OCI-M2 (cell line): Measurements from ENCODE around the gene KRT76.
"Not testable (repeated sequence)": the region's sequence is repeated elsewhere in the genome, so short reads cannot be mapped to it uniquely, and the experiment has no call there.

Source experiments
- DNase-seq: peaks from one replicate; lab custom pipeline; 2025; ENCODE audit not compliant: unreplicated experiment; lab: John Stamatoyannopoulos, UW

Gene KRT76

GRCh38 chr12:52798671-52799504 lies 21.7 kb upstream of the KRT76 start:
- no peak for DNase-seq

- DNase-seq: no peak
Observed at GRCh38 chr12:52798003-52798670, 21.0 kb upstream of the KRT76 start.

GRCh38 chr12:52797529-52797894 lies 20.4 kb upstream of the KRT76 start:
- no peak for DNase-seq

- no peak for DNase-seq
Observed at GRCh38 chr12:52796839-52797528, 19.8 kb upstream of the KRT76 start.

- no peak for DNase-seq
Observed at GRCh38 chr12:52796429-52796794, 19.3 kb upstream of the KRT76 start.

GRCh38 chr12:52795694-52796428 lies 18.7 kb upstream of the KRT76 start, which contains the start of gene KRT3:
Gene KRT3 (minus strand): TSS chr12:52796117. CDS start chr12:52796042, 75 bp downstream.
- no peak for DNase-seq

- DNase-seq: not testable (repeated sequence)
Observed at GRCh38 chr12:52795332-52795674, 18.2 kb upstream of the KRT76 start.

GRCh38 chr12:52794479-52795331 lies 17.6 kb upstream of the KRT76 start:
- DNase-seq: no peak

GRCh38 chr12:52792185-52793029 lies 15.3 kb upstream of the KRT76 start:
- DNase-seq: no peak

GRCh38 chr12:52791271-52792184 lies 14.4 kb upstream of the KRT76 start:
- DNase-seq: no peak

- DNase-seq: no peak
Observed at GRCh38 chr12:52790427-52791270, 13.5 kb upstream of the KRT76 start.

GRCh38 chr12:52789637-52790426 lies 12.7 kb upstream of the KRT76 start:
- no peak for DNase-seq

- no peak for DNase-seq
Observed at GRCh38 chr12:52788876-52789636, 11.9 kb upstream of the KRT76 start.

- DNase-seq: no peak
Observed at GRCh38 chr12:52788192-52788875, 11.2 kb upstream of the KRT76 start.
